ENCODE results near the gene HIGD2A. TPM values are rescaled to one million over a fixed set of nuclear protein-coding genes. Genes with fewer than 3 reads are reported as not detected.

The HIGD2A gene
- total and polyA plus RNA-seq, 4 donors, result 18.4 to 127 (median 67.8) TPM

- Histone ChIP-seq H3K36me3 (ENCODE audit: control insufficient read depth in 4 of 4, insufficient read depth in 3 of 4, low read depth in 1 of 4, low read length in 3 of 4) (peaks cover 0 to 8% (median 5%) of the 10 kb centered on the region in 4 donors), H3K9ac (ENCODE audit: low read depth in 1 of 2, low read length in 2 of 2) (peak overlapping the region; percentile 68 to 96), H3K4me1 (ENCODE audit: control insufficient read depth in 4 of 4, insufficient read depth in 4 of 4, low read length in 3 of 4) (peaks cover 6 to 34% (median 14%) of the 10 kb centered on the region in 4 donors), H3K27me3 (ENCODE audit: control insufficient read depth in 4 of 4, insufficient read depth in 4 of 4, low read length in 3 of 4) (no peaks in the 10 kb centered on the region), H3K27ac (ENCODE audit: low read depth in 1 of 2, low read length in 2 of 2) (peak overlapping the region; percentile 22 to 82), H3K4me3 (ENCODE audit: low read depth in 1 of 3, low read length in 3 of 3) (peak overlapping the region; percentile 68 to 97 (median 90)), H3K9me3 (ENCODE audit: control insufficient read depth in 4 of 4, low read length in 3 of 4) (no peaks in the 10 kb centered on the region)
- no peak for DNase-seq (ENCODE audit: low spot score)
- 1% methylated on average over 27 of the region's 27 CpGs for WGBS
- no peak for TF ChIP-seq SP1 (IDR thresholded peaks at IDR 0.05)
- TF ChIP-seq JUND (IDR thresholded peaks at IDR 0.05), result no peak
- no peak for TF ChIP-seq YY1 (IDR thresholded peaks at IDR 0.05)
- no peak for TF ChIP-seq TAF1 (conservative IDR thresholded peaks at IDR 0.05)
- no peak for TF ChIP-seq REST (IDR thresholded peaks at IDR 0.05)
- TF ChIP-seq, protein P1, sequence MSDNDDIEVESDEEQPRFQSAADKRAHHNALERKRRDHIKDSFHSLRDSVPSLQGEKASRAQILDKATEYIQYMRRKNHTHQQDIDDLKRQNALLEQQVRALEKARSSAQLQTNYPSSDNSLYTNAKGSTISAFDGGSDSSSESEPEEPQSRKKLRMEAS (IDR thresholded peaks at IDR 0.05), result no peak
- no peak for TF ChIP-seq RXRA (IDR thresholded peaks at IDR 0.05)
- no peak for TF ChIP-seq EGR1 (IDR thresholded peaks at IDR 0.05; ENCODE audit: low read depth in 2 of 2)
- no peak for TF ChIP-seq GABPA (IDR thresholded peaks at IDR 0.05 in 1 of 2, conservative IDR thresholded peaks at IDR 0.05 in 1 of 2)
- no peak for TF ChIP-seq NR2F2 (IDR thresholded peaks at IDR 0.05)
- no peak for TF ChIP-seq FOXA2 (IDR thresholded peaks at IDR 0.05)
- TF ChIP-seq, protein P2, sequence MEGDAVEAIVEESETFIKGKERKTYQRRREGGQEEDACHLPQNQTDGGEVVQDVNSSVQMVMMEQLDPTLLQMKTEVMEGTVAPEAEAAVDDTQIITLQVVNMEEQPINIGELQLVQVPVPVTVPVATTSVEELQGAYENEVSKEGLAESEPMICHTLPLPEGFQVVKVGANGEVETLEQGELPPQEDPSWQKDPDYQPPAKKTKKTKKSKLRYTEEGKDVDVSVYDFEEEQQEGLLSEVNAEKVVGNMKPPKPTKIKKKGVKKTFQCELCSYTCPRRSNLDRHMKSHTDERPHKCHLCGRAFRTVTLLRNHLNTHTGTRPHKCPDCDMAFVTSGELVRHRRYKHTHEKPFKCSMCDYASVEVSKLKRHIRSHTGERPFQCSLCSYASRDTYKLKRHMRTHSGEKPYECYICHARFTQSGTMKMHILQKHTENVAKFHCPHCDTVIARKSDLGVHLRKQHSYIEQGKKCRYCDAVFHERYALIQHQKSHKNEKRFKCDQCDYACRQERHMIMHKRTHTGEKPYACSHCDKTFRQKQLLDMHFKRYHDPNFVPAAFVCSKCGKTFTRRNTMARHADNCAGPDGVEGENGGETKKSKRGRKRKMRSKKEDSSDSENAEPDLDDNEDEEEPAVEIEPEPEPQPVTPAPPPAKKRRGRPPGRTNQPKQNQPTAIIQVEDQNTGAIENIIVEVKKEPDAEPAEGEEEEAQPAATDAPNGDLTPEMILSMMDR (IDR thresholded peaks at IDR 0.05; ENCODE audit: low read depth, low read length, missing input control), result no peak
- TF ChIP-seq RAD21 (IDR thresholded peaks at IDR 0.05), result no peak
- no peak for TF ChIP-seq FOXA1 (IDR thresholded peaks at IDR 0.05)
- TF ChIP-seq, protein P3, sequence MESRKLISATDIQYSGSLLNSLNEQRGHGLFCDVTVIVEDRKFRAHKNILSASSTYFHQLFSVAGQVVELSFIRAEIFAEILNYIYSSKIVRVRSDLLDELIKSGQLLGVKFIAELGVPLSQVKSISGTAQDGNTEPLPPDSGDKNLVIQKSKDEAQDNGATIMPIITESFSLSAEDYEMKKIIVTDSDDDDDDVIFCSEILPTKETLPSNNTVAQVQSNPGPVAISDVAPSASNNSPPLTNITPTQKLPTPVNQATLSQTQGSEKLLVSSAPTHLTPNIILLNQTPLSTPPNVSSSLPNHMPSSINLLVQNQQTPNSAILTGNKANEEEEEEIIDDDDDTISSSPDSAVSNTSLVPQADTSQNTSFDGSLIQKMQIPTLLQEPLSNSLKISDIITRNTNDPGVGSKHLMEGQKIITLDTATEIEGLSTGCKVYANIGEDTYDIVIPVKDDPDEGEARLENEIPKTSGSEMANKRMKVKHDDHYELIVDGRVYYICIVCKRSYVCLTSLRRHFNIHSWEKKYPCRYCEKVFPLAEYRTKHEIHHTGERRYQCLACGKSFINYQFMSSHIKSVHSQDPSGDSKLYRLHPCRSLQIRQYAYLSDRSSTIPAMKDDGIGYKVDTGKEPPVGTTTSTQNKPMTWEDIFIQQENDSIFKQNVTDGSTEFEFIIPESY (IDR thresholded peaks at IDR 0.05), result no peak
- no peak for TF ChIP-seq HNF4G (IDR thresholded peaks at IDR 0.05)
- no peak for TF ChIP-seq ATF3 (IDR thresholded peaks at IDR 0.05)
- TF ChIP-seq HNF4A (conservative IDR thresholded peaks at IDR 0.05), result no peak
Observed at GRCh38 chr5:176360894-176361436, 27.6 kb upstream of the HIGD2A start.

Measured in liver (tissue), 9 donors.